Psoas muscle (tissue), 8 donors: ENCODE results near the gene DFFA. TPM values are rescaled to one million over a fixed set of nuclear protein-coding genes. Genes with fewer than 3 reads are reported as not detected.
A peak's percentile ranks its signal among the peaks of the same experiment; 100 is the strongest.
"Not testable (repeated sequence)": the region's sequence is repeated elsewhere in the genome, so short reads cannot be mapped to it uniquely, and the experiment has no call there.

Source experiments
- ATAC-seq, 4 donors: fragments of 200-7000 bp; cut with Tn5 transposase; one replicate each; pipeline ENCODE4 v1.9.1; 2020; ENCODE audit warnings: moderate library complexity in 3 of 4, mild to moderate bottlenecking in 2 of 4
- DNase-seq, 2 donors: peaks; one replicate each; pipeline ENCODE4 v3.0.0-alpha.2; 2020
- H3K27ac ChIP-seq: fragments of 200-600 bp; one replicate; pipeline ENCODE4 v1.8.0; 2022
- H3K27me3 ChIP-seq, 3 donors: fragments of 200-600 bp in 1 of 3; one replicate each; pipeline versions ENCODE4 v1.6.1 to v1.8.0; 2013 to 2022; ENCODE audit warnings: low read length in 2 of 3, mild to moderate bottlenecking in 2 of 3, moderate library complexity in 1 of 3; ENCODE audit not compliant: insufficient read depth in 3 of 3
- H3K36me3 ChIP-seq, 2 donors: fragments of 200-600 bp in 1 of 2; one replicate each; pipeline versions ENCODE4 v1.6.1 to v1.8.0; 2013 to 2022; ENCODE audit warnings: low read depth in 1 of 2, mild to moderate bottlenecking in 1 of 2, moderate library complexity in 1 of 2; ENCODE audit not compliant: insufficient read depth in 1 of 2
- H3K4me1 ChIP-seq: fragments of 200-600 bp; one replicate; pipeline ENCODE4 v1.8.0; 2022
- H3K4me3 ChIP-seq: fragments of 200-600 bp; one replicate; pipeline ENCODE4 v1.8.0; 2022; ENCODE audit warnings: mild to moderate bottlenecking
- H3K9me3 ChIP-seq: fragments of 200-600 bp; one replicate; pipeline ENCODE4 v1.8.0; 2022
- WGBS, 3 donors: extraction: QIAGEN DNeasy Blood & Tissue Kit; methylation state at CpG; one replicate each; pipeline versions ENCODE4 v1.1.6 to v1.1.7; 2013; 5-methylcytosine and 5-hydroxymethylcytosine counted together
- intact Hi-C, 2 donors: fragments of 100-400 bp; cut with DNase I; formaldehyde crosslinking; loops; one replicate each; pipeline versions ENCODE4 v1.11.0 to v1.14.2; 2022
- polyA plus RNA-seq, 3 donors: library from polyadenylated mRNA; stranded (reverse); fragments of 200-250 nt; gene quantifications; one replicate each; pipeline ENCODE4 v1.2.3, GENCODE V29; 2013
- total RNA-seq, 4 donors: library from RNA; stranded (reverse); fragmentation: NEBNext Ultra II Directional in 2 of 4; extraction: Animal tissue kit (Norgen Biotek cat#: 25700) in 2 of 4; gene quantifications; one replicate each; pipeline versions ENCODE4 v1.2.1 to v1.2.4, GENCODE V29; 2021 to 2023
- TF ChIP-seq, protein P1 (sequence below): fragments of 200-600 bp; IDR thresholded peaks from one replicate; pipeline ENCODE4 v1.8.0; 2022; ENCODE audit warnings: antibody characterized with exemption
- donor health status: healthy with polysubstance abuse.
- donor health status: DM: no; HTN: no; CAD: no; lungs with moderate emphysema.
- donor health status: Bipolar disorder and iron deficiency.
- donor health status: healthy.
- donor health status: DM: yes; HTN: yes; CAD: no.
- donor health status: DM: no; HTN: no; CAD: no.
- donor health status: DM: no; HTN: no; CAD: no.
- donor health status: DM: yes; HTN: yes; CAD: no.

DFFA gene
- total and polyA plus RNA-seq, 7 donors = 11.5 to 26.8 (median 20.9) TPM

DNA sequence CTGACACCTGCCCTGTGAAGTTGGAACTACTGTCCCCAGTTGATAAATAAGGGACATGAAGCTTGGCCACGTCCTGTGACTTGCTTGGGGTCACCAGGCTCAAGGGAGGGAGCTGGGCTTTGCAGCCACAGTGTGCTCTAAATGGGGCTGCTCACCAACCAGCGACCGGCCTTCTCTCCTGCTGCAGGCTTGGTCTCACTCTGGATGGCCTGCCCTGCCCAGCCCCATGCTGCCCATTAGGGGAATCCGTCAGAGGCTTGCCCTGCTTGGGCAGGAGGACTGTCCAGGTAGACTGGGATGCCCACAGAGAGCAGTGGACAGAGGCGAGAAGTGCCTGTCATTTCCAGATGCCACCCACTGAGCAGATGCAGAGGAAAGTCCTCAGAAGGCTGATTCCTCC is 43.3 kb downstream of the DFFA start:
- Histone ChIP-seq H3K27me3 (no peaks in the 10 kb centered on the region), H3K27ac (no peak overlapping the region), H3K9me3 (no peaks in the 10 kb centered on the region), H3K36me3 (no peaks in the 10 kb centered on the region), H3K4me1 (peaks cover 14% of the 10 kb centered on the region), H3K4me3 (no peak overlapping the region)
- intact Hi-C loops = loop anchor here in 1 of 2 donors (2.0 to 5.0 kb wide), 4 partner anchors 54 to 802 kb away; no protein-coding TSS in a partner anchor
- whole genome bisulfite sequencing, 3 donors = 86 to 93% (median 86%) methylated on average over 5 of the region's 5 CpGs
- DNase-seq (no peak), ATAC-seq (no peak)
- TF ChIP-seq, protein P1, sequence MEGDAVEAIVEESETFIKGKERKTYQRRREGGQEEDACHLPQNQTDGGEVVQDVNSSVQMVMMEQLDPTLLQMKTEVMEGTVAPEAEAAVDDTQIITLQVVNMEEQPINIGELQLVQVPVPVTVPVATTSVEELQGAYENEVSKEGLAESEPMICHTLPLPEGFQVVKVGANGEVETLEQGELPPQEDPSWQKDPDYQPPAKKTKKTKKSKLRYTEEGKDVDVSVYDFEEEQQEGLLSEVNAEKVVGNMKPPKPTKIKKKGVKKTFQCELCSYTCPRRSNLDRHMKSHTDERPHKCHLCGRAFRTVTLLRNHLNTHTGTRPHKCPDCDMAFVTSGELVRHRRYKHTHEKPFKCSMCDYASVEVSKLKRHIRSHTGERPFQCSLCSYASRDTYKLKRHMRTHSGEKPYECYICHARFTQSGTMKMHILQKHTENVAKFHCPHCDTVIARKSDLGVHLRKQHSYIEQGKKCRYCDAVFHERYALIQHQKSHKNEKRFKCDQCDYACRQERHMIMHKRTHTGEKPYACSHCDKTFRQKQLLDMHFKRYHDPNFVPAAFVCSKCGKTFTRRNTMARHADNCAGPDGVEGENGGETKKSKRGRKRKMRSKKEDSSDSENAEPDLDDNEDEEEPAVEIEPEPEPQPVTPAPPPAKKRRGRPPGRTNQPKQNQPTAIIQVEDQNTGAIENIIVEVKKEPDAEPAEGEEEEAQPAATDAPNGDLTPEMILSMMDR = no peak

GRCh38 chr1:10426535-10426848 is 45.8 kb downstream of the DFFA start:
- not testable (repeated sequence) for H3K4me3 ChIP-seq, H3K27me3 ChIP-seq, H3K27ac ChIP-seq, DNase-seq, H3K36me3 ChIP-seq, H3K9me3 ChIP-seq, ATAC-seq
- whole genome bisulfite sequencing, 3 donors = 90 to 94% (median 94%) methylated on average over 10 to 21 of the region's 21 CpGs
- H3K4me1 ChIP-seq = peaks cover 13% of the 10 kb centered on the region
- intact Hi-C loops = loop anchor here in 1 of 2 donors (5.0 kb wide), 1 partner anchor 799 kb away; no protein-coding TSS in a partner anchor

GRCh38 chr1:10425826-10426534 is 46.3 kb downstream of the DFFA start:
- 72 to 83% (median 76%) methylated on average over 19 to 21 of the region's 21 CpGs for WGBS, 3 donors
- H3K27ac ChIP-seq, H3K4me1 ChIP-seq, ATAC-seq, H3K9me3 ChIP-seq, H3K4me3 ChIP-seq, H3K36me3 ChIP-seq, DNase-seq, H3K27me3 ChIP-seq: not testable (repeated sequence)
- intact Hi-C loops = loop anchor here in 1 of 2 donors (5.0 kb wide), 1 partner anchor 799 kb away; no protein-coding TSS in a partner anchor

- ATAC-seq (no peak), DNase-seq (no peak)
- intact Hi-C loops = loop anchor here in 1 of 2 donors (5.0 kb wide), 1 partner anchor 797 kb away; no protein-coding TSS in a partner anchor
Observed at GRCh38 chr1:10424651-10425050, 47.7 kb downstream of the DFFA start.

GRCh38 chr1:10424034-10424433 is 48.3 kb downstream of the DFFA start:
- H3K9me3 ChIP-seq = no peaks in the 10 kb centered on the region
- peak in 2 of 4 donors; percentile 21 to 27 for ATAC-seq
- TF ChIP-seq, protein P1 = no peak
- peak; percentile 58 to 80 for DNase-seq
- H3K36me3 ChIP-seq = peaks cover 0 to 28% of the 10 kb centered on the region in 2 donors
- intact Hi-C loops = no loop called here
- H3K4me1 ChIP-seq = peaks cover 4% of the 10 kb centered on the region
- WGBS, 3 donors = 26 to 30% (median 28%) methylated on average over 9 of the region's 9 CpGs
- H3K4me3 ChIP-seq = no peak overlapping the region
- no peak overlapping the region for H3K27ac ChIP-seq
- no peaks in the 10 kb centered on the region for H3K27me3 ChIP-seq

More at GRCh38 chr1:10424651-10425050, 47.7 kb downstream of the DFFA start:
- H3K4me3 ChIP-seq = no peak overlapping the region
- 76 to 84% (median 83%) methylated on average over 8 of the region's 8 CpGs for WGBS, 3 donors
- H3K36me3 ChIP-seq = peaks cover 0 to 22% of the 10 kb centered on the region in 2 donors
- H3K4me1 ChIP-seq = peaks cover 4% of the 10 kb centered on the region
- H3K27me3 ChIP-seq = no peaks in the 10 kb centered on the region
- no peaks in the 10 kb centered on the region for H3K9me3 ChIP-seq
- TF ChIP-seq, protein P1 = no peak
- H3K27ac ChIP-seq = no peak overlapping the region
